NCI-H2081 treated with DMSO at 0.1 percent for 48 hours (cell line): ENCODE measurements around the gene SPATA18.
"Not testable (repeated sequence)": the region's sequence is repeated elsewhere in the genome, so short reads cannot be mapped to it uniquely, and the experiment has no call there.

ENCODE experiments used
- DNase-seq: peaks from one replicate; lab custom pipeline; 2025; lab: John Stamatoyannopoulos, UW

SPATA18 gene

GRCh38 chr4:52107336-52107735, 56.2 kb downstream of the SPATA18 start:
- DNase-seq = no peak

- DNase-seq = no peak
These were observed 56.6 kb downstream of the SPATA18 start for GRCh38 chr4:52107745-52108144.

- DNase-seq = no peak
These were observed 59.1 kb downstream of the SPATA18 start for GRCh38 chr4:52110171-52110570.

GRCh38 chr4:52111995-52112394, 60.9 kb downstream of the SPATA18 start:
- DNase-seq = no peak

GRCh38 chr4:52112411-52112810, 61.3 kb downstream of the SPATA18 start:
- DNase-seq = no peak

GRCh38 chr4:52116641-52117040, 65.5 kb downstream of the SPATA18 start:
- no peak for DNase-seq

- DNase-seq = no peak
These were observed 75.1 kb downstream of the SPATA18 start for GRCh38 chr4:52126226-52126625.

GRCh38 chr4:52126966-52127365, 75.9 kb downstream of the SPATA18 start:
- DNase-seq = no peak

GRCh38 chr4:52135171-52135570, 84.1 kb downstream of the SPATA18 start:
- DNase-seq = no peak

- not testable (repeated sequence) for DNase-seq
These were observed 86.0 kb downstream of the SPATA18 start for GRCh38 chr4:52137152-52137551.

- no peak for DNase-seq
These were observed 91.7 kb downstream of the SPATA18 start for GRCh38 chr4:52142816-52143215.

GRCh38 chr4:52143815-52144214, 92.7 kb downstream of the SPATA18 start:
- DNase-seq = no peak

- DNase-seq = no peak
These were observed 93.3 kb downstream of the SPATA18 start for GRCh38 chr4:52144372-52144771.
